ENCODE measurements around the gene CFAP65. TPM values are rescaled to one million over a fixed set of nuclear protein-coding genes. Genes with fewer than 3 reads are reported as not detected.

CFAP65 gene
- total RNA-seq, 1 donor from 2014 or later: 7.6 TPM

DNA sequence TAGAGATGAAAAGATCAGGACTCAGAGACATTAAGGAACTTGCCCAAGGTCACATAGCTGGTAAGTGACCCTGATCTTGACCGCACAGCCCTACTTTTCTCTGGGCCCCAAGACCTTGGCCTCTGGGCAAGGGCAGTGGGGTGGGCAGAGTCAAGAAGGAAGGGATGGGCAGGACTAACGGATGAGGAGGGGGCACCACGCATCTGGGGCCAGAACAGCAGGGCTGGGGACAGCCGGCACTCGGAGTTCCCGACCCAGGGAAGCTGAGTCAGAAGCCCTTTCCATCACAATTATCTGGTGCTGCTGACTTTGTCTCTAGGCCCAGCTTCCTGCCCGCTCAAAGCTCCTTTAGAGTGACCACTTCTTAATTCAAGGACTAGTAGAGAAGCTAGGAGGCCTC is 14.4 kb downstream of the CFAP65 start:
- TF ChIP-seq, protein P1, sequence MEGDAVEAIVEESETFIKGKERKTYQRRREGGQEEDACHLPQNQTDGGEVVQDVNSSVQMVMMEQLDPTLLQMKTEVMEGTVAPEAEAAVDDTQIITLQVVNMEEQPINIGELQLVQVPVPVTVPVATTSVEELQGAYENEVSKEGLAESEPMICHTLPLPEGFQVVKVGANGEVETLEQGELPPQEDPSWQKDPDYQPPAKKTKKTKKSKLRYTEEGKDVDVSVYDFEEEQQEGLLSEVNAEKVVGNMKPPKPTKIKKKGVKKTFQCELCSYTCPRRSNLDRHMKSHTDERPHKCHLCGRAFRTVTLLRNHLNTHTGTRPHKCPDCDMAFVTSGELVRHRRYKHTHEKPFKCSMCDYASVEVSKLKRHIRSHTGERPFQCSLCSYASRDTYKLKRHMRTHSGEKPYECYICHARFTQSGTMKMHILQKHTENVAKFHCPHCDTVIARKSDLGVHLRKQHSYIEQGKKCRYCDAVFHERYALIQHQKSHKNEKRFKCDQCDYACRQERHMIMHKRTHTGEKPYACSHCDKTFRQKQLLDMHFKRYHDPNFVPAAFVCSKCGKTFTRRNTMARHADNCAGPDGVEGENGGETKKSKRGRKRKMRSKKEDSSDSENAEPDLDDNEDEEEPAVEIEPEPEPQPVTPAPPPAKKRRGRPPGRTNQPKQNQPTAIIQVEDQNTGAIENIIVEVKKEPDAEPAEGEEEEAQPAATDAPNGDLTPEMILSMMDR (IDR thresholded peaks at IDR 0.05): no peak
- Histone ChIP-seq H3K27me3 (ENCODE audit: low read depth) (peaks cover 18% of the 10 kb centered on the region), H3K9me3 (no peaks in the 10 kb centered on the region), H3K4me1 (no peaks in the 10 kb centered on the region), H3K36me3 (no peaks in the 10 kb centered on the region), H3K4me3 (no peak overlapping the region), H3K27ac (no peak overlapping the region)
- DNase-seq: no peak
- no peak for ATAC-seq
- intact Hi-C loops (cut with DNase I): no loop called here

GRCh38 chr2:219025637-219026585 is 15.4 kb downstream of the CFAP65 start:
- peaks cover 11% of the 10 kb centered on the region for H3K27me3 ChIP-seq (ENCODE audit: low read depth)
- intact Hi-C loops (cut with DNase I): no loop called here
- TF ChIP-seq, protein P1 (IDR thresholded peaks at IDR 0.05): no peak
- no peak overlapping the region for H3K27ac ChIP-seq
- H3K36me3 ChIP-seq: no peaks in the 10 kb centered on the region
- no peak for ATAC-seq
- H3K9me3 ChIP-seq: no peaks in the 10 kb centered on the region
- H3K4me1 ChIP-seq: no peaks in the 10 kb centered on the region
- no peak overlapping the region for H3K4me3 ChIP-seq
- DNase-seq: no peak

- Histone ChIP-seq H3K27me3 (ENCODE audit: low read depth) (no peaks in the 10 kb centered on the region), H3K9me3 (no peaks in the 10 kb centered on the region), H3K36me3 (no peaks in the 10 kb centered on the region), H3K27ac (no peak overlapping the region), H3K4me1 (no peaks in the 10 kb centered on the region), H3K4me3 (no peak overlapping the region)
- TF ChIP-seq, protein P1 (IDR thresholded peaks at IDR 0.05): no peak
- intact Hi-C loops (cut with DNase I): no loop called here
- ATAC-seq: no peak
- no peak for DNase-seq
Observed at GRCh38 chr2:219024059-219024458, 17.3 kb downstream of the CFAP65 start.

GRCh38 chr2:219023045-219023605 is 18.2 kb downstream of the CFAP65 start:
- DNase-seq: no peak
- no peak overlapping the region for H3K4me3 ChIP-seq
- no peak for ATAC-seq
- no peaks in the 10 kb centered on the region for H3K4me1 ChIP-seq
- no peaks in the 10 kb centered on the region for H3K27me3 ChIP-seq (ENCODE audit: low read depth)
- intact Hi-C loops (cut with DNase I): no loop called here
- H3K9me3 ChIP-seq: no peaks in the 10 kb centered on the region
- no peaks in the 10 kb centered on the region for H3K36me3 ChIP-seq
- H3K27ac ChIP-seq: no peak overlapping the region
- TF ChIP-seq, protein P1 (IDR thresholded peaks at IDR 0.05): no peak

- Histone ChIP-seq H3K9me3 (no peaks in the 10 kb centered on the region), H3K4me1 (no peaks in the 10 kb centered on the region), H3K27ac (no peak overlapping the region), H3K4me3 (no peak overlapping the region), H3K36me3 (no peaks in the 10 kb centered on the region), H3K27me3 (ENCODE audit: low read depth) (no peaks in the 10 kb centered on the region)
- no peak for ATAC-seq
- TF ChIP-seq, protein P1 (IDR thresholded peaks at IDR 0.05): no peak
- intact Hi-C loops (cut with DNase I): no loop called here
- DNase-seq: no peak
Observed at GRCh38 chr2:219022616-219023015, 18.7 kb downstream of the CFAP65 start.

Measured in lower lobe of right lung (tissue), 2 donors.